SU-DHL-6 (cell line): ENCODE data around the gene FARS2.

Experiments
- CTCF ChIP-seq: fragments of 200-600 bp; sonication (generic); IDR thresholded peaks from one replicate; pipeline ENCODE4 v1.5.1; 2017; ENCODE audit warnings: antibody characterized with exemption, mild to moderate bottlenecking, low read length, moderate library complexity; ENCODE audit not compliant: insufficient read depth, poor library complexity, severe bottlenecking
- EZH2phosphoT487 ChIP-seq: fragments of 200-600 bp; sonication (generic), shearing (Covaris generic); conservative IDR thresholded peaks from 2 replicates; pipeline ENCODE4 v1.6.1; 2018; ENCODE audit warnings: mild to moderate bottlenecking, antibody characterized with exemption, low read length, moderate library complexity, mixed read lengths

- TF ChIP-seq CTCF (no peak), EZH2phosphoT487 (no peak)
These were observed 328.9 kb downstream of the FARS2 start for GRCh38 chr6:5590187-5590586.
